GM21526 (cell line): ENCODE results near the gene STAG3.

Experiments used
- ATAC-seq: cut with Tn5 transposase; IDR thresholded peaks from one replicate; pipeline ENCODE4 v1.9.1; 2021; ENCODE audit warnings: moderate library complexity; ENCODE audit not compliant: unreplicated experiment, low FRiP score

STAG3 gene

GRCh38 chr7:100155553-100156317, 22.0 kb upstream of the STAG3 start:
- ATAC-seq = no peak

DNA sequence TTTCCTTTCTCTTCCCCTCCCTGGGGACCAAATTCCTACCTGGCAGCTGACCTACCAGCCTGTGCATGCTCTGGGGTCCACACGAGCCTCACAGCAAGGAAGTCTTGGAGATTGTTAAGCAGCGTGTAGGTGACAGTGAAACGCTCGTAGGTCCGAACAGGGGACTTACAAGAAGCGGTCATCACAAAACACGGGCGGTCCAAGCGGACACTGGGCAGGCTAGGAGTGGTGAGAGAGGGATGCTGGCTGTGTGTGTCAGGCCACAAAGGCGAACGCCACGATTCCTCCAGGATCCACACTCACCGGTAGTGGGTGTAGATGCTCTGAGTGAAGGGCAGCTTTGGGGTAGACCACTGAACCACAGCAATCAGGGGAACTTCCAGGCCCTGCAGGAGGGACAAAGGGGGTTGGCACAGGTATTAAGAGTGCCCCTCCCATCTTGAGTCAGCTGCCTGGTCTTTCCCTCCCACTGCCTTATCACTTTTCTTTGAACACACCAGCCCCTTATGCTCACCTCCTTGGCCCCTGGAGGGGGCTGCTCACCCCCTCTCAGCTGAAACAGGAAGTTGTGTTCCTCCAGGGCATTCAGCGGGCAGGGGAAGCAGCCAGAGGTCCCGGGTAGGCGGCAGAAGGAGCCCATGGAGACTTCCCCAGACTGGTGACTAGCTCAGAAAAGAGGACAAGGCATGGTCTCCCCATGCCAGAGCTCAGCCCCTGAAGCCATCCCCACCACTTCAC, 21.2 kb upstream of the STAG3 start:
- ATAC-seq = no peak

- no peak for ATAC-seq
These were observed 20.7 kb upstream of the STAG3 start for GRCh38 chr7:100157069-100157333.

- no peak for ATAC-seq
These were observed 20.1 kb upstream of the STAG3 start for GRCh38 chr7:100157334-100158228.

DNA sequence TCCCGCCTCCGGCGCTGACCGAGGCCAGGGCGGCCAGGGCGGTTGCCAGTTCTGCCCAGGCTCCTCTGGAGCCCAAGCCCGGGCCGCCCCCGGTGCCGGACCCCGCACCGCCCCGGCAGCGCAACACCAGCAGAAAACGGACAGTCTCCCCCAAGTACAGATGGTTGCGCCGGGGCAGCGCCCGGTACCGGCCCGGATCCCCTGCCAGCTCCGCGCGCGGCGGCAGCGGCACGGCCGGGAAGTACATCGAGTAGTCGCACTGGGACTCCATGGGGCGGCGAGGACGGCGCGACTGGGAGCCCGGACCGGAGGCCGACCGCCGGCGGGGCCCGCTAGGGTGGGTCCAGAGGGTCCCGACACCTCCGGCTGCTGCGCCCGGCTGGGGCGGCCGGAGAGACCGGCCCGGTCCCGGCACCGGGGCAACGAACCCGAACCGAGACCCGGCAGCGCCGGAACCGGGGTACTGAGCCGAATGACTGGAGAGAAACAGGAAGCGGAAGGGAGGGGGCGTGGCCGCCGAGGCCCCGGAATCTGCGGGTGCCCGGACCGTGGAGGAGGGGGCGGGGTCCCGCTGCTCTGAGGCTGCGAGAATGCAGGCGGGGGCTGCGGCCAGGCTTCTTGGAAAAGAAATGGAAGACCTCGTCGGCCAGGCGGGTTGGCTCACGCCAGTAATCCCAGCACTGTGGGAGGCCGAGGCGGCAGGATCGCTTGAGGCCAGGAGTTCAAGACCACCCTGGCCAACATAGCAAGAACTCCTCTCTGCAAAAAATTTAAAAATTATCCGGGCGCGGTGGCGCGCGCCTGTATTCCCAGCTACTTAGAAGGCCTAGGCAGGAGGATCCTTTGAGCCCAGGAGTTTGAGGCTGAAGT, 19.3 kb upstream of the STAG3 start, which contains the start of gene TRAPPC14:
Gene TRAPPC14 (minus strand): TSS at position 495 of the 870 bp plus-strand sequence. CDS start 224 bp downstream, at position 271.
- no peak for ATAC-seq

- no peak for ATAC-seq
These were observed 18.6 kb upstream of the STAG3 start for GRCh38 chr7:100159099-100159623.

DNA sequence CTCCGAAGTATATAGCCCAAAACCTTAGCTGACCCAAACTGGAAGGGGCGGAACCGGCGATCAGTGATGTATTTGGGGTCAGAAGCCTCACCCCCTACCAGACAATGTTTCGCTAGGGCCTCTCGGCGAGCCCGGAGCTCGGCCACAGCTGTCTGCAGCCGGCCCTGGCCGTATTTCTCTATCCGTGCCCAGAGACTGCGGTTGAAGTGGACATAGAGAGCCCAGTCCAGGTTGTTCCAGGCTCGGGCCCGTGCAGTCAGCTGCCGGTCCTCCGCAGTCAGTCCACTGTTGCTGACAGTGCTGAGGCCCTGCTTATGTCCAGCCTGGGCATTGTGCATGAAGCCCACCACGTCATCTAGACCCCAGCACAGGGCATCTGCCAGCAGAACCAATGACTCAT, 17.7 kb upstream of the STAG3 start:
- ATAC-seq = no peak

DNA sequence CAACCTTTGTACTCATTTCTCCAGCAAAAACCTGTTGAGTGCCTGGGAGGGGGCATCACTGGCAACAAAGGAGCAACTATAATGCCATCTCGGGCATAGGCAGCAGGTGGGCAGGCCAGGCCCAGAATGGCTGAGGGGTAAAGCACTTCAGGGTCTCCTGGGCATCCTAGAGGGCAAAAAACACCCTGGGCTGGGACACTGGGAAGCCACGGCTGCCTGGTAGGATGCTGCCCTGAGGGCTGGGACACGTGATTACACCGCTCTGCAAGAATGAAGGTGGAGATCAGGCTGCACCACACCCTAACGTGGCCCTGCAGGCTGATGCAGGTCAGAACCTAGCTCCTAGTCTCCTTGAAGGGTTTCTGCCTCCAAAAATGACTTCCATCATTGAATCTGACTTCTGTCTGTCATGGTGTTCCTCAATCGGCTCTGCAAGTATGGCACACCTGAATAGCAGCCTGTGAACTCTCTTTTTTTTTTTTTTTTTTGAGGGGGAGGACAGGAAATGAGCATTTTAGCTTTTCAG, 14.6 kb upstream of the STAG3 start:
- no peak for ATAC-seq

DNA sequence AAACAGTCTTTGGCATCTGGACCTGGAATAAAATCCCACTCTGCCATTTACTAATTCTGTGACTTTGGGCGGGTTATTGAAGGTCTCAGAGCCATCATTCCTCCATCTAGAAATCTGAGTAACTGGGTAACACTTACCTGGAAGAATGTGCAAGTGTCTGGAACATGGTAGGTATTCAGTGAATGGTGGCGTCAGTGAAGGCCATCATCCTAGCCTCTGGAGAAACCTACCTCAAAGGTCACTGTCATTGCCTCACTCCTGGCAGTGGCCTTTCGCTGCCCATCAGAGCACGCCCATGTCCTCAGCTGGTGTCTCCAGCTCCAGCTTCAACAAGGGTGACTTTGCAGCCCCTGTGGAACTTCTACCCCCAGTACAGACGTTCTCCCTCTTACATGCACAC, 13.8 kb upstream of the STAG3 start:
- ATAC-seq = no peak

- ATAC-seq = no peak
These were observed 11.3 kb upstream of the STAG3 start for GRCh38 chr7:100166317-100166940.

DNA sequence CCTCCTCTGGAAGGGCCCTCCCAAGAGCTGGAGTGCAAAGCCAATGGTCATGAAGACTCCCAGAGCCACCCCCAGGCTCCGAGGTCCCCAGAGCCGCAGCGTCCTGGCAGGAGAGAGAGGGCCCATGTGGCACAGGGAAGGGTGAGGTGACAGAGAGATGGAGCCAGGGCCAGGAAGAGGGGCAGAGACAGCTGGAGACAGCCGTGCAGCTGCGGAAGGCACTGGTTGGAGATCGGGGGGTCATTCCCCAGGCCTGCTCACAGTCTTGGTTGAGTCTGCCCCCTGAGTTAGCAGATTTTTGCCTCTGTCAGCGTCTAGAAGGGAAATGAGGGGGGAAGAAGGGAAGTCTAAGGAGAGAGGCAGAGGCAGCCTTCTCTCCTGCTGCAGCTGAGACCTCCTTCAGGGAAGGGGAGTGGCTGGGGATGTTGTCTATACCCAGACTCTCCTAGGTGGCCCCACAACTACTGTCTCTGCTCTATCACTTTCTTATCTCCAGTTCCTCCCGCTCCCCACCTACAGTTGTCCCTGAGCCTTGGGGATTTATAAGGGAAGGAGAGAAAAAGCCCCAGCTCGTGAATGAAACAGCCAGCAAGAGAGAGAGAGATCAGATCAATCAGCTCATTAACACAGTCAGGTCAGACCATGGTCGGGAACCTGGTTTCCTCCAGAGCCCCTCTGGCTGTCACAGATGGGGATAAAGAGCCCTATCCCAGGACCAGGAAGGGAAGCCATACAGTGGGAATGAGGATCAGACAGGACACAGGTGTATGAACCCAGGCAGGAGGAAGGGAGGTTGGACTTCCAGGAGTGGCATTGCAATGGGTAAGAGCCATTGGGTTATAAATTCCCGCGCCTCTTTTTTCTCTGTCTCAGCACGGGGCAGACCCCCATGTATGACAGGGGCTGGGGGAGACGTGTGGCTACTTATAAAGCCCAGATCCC, 10.5 kb upstream of the STAG3 start:
- no peak for ATAC-seq

DNA sequence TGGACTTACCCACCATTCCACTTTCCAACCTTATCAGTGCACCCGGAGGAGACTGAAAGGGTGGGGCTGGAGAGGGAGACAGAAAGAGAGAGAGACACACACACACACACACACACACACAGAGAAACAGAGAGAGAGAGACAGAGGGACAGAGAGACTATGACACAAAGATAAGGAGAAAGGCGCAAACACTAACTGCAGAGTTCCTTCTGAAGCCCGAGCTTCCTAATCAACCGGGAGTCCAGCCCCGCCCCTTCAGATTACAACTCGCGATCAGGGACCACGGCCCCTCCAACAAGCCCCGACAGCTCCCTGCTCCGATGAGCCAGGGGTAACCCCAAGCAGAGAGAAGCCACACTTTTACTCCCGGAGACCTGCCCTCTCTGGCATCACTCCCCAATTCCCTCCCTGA, 9.8 kb upstream of the STAG3 start:
- no peak for ATAC-seq

- ATAC-seq = no peak
These were observed 8.4 kb upstream of the STAG3 start for GRCh38 chr7:100169147-100169850.

- no peak for ATAC-seq
These were observed 7.4 kb upstream of the STAG3 start for GRCh38 chr7:100170101-100170897.

GRCh38 chr7:100171087-100171681, 6.5 kb upstream of the STAG3 start:
- no peak for ATAC-seq

- no peak for ATAC-seq
These were observed 5.9 kb upstream of the STAG3 start for GRCh38 chr7:100171840-100172239.
